Testis (tissue), 2 donors: ENCODE measurements around the gene IL6R.

Experiments
- CTCF ChIP-seq, 3 experiments: fragments of 450-650 bp in 2 of 3; fragments of 200-600 bp in 1 of 3; sonication (generic) in 1 of 3; IDR thresholded peaks; one replicate each; pipeline ENCODE4 v1.5.1; 2016 to 2019; ENCODE audit warnings: antibody characterized with exemption in 3 of 3, mild to moderate bottlenecking in 2 of 3, moderate library complexity in 1 of 3
- POLR2A ChIP-seq: fragments of 450-650 bp; IDR thresholded peaks from one replicate; pipeline ENCODE4 v1.6.1; 2017; ENCODE audit warnings: antibody characterized with exemption, mild to moderate bottlenecking, moderate library complexity

- no peak for TF ChIP-seq CTCF (IDR thresholded peaks at IDR 0.05)
- no peak for TF ChIP-seq POLR2A
Measured at GRCh38 chr1:154493276-154493675, 88.1 kb downstream of the IL6R start.
